ENCODE measurements around the gene EPHA8.

EPHA8 gene

GRCh38 chr1:22536506-22536905, 26.8 kb upstream of the EPHA8 start:
- no peak for DNase-seq (ENCODE audit: low read depth, low spot score)

- DNase-seq (ENCODE audit: low read depth, low spot score): no peak
Measured at GRCh38 chr1:22537441-22538139, 25.7 kb upstream of the EPHA8 start.

- no peak for DNase-seq (ENCODE audit: low read depth, low spot score)
Measured at GRCh38 chr1:22539510-22540118, 23.7 kb upstream of the EPHA8 start.

GRCh38 chr1:22540337-22540736, 23.0 kb upstream of the EPHA8 start:
- DNase-seq (ENCODE audit: low read depth, low spot score): no peak

GRCh38 chr1:22542886-22543285, 20.4 kb upstream of the EPHA8 start:
- no peak for DNase-seq (ENCODE audit: low read depth, low spot score)

- no peak for DNase-seq (ENCODE audit: low read depth, low spot score)
Measured at GRCh38 chr1:22543679-22544078, 19.6 kb upstream of the EPHA8 start.

- DNase-seq (ENCODE audit: low read depth, low spot score): no peak
Measured at GRCh38 chr1:22544606-22545005, 18.7 kb upstream of the EPHA8 start.

GRCh38 chr1:22545141-22545540, 18.1 kb upstream of the EPHA8 start:
- DNase-seq (ENCODE audit: low read depth, low spot score): no peak

- no peak for DNase-seq (ENCODE audit: low read depth, low spot score)
Measured at GRCh38 chr1:22547186-22547817, 16.0 kb upstream of the EPHA8 start.

- no peak for DNase-seq (ENCODE audit: low read depth, low spot score)
Measured at GRCh38 chr1:22547818-22548462, 15.3 kb upstream of the EPHA8 start.

GRCh38 chr1:22550021-22550420, 13.3 kb upstream of the EPHA8 start:
- no peak for DNase-seq (ENCODE audit: low read depth, low spot score)

- no peak for DNase-seq (ENCODE audit: low read depth, low spot score)
Measured at GRCh38 chr1:22551591-22551990, 11.7 kb upstream of the EPHA8 start.

GRCh38 chr1:22552021-22552420, 11.3 kb upstream of the EPHA8 start:
- no peak for DNase-seq (ENCODE audit: low read depth, low spot score)

GRCh38 chr1:22553104-22553880, 10.0 kb upstream of the EPHA8 start:
- no peak for DNase-seq (ENCODE audit: low read depth, low spot score)

GRCh38 chr1:22553991-22554522, 9.2 kb upstream of the EPHA8 start:
- DNase-seq (ENCODE audit: low read depth, low spot score): no peak

- DNase-seq (ENCODE audit: low read depth, low spot score): no peak
Measured at GRCh38 chr1:22555371-22555656, 8.0 kb upstream of the EPHA8 start.

GRCh38 chr1:22556391-22557104, 6.7 kb upstream of the EPHA8 start:
- DNase-seq (ENCODE audit: low read depth, low spot score): peak; percentile 64

- no peak for DNase-seq (ENCODE audit: low read depth, low spot score)
Measured at GRCh38 chr1:22557341-22557950, 5.8 kb upstream of the EPHA8 start.

GRCh38 chr1:22563671-22564602, 648 bp downstream of the EPHA8 start:
- no peak for DNase-seq (ENCODE audit: low read depth, low spot score)

GRCh38 chr1:22566161-22566560, 2.9 kb downstream of the EPHA8 start:
- no peak for DNase-seq (ENCODE audit: low read depth, low spot score)

Measured in ELF-1 (cell line).